ENCODE measurements around the gene FXYD6. TPM values are rescaled to one million over a fixed set of nuclear protein-coding genes. Genes with fewer than 3 reads are reported as not detected.

Gene FXYD6
- total and polyA plus RNA-seq, 8 donors, result 12.7 to 187 (median 40.6) TPM

- Histone ChIP-seq H3K4me1 (peaks cover 6 to 58% (median 38%) of the 10 kb centered on the region in 4 donors), H3K9me3 (no peaks in the 10 kb centered on the region), H3K36me3 (no peaks in the 10 kb centered on the region), H3K4me3 (no peak overlapping the region), H3K27me3 (peaks cover 0 to 21% (median 0%) of the 10 kb centered on the region in 3 donors), H3K27ac (peak overlapping the region in 3 of 5 donors; percentile 77 to 85 (median 84))
- 62 to 71% (median 64%) methylated on average over 21 to 33 of the region's 33 CpGs for WGBS, 5 donors
- TF ChIP-seq POLR2AphosphoS5 (IDR thresholded peaks at IDR 0.05) (no peak), EP300 (IDR thresholded peaks at IDR 0.05) (no peak)
- TF ChIP-seq, protein P1, sequence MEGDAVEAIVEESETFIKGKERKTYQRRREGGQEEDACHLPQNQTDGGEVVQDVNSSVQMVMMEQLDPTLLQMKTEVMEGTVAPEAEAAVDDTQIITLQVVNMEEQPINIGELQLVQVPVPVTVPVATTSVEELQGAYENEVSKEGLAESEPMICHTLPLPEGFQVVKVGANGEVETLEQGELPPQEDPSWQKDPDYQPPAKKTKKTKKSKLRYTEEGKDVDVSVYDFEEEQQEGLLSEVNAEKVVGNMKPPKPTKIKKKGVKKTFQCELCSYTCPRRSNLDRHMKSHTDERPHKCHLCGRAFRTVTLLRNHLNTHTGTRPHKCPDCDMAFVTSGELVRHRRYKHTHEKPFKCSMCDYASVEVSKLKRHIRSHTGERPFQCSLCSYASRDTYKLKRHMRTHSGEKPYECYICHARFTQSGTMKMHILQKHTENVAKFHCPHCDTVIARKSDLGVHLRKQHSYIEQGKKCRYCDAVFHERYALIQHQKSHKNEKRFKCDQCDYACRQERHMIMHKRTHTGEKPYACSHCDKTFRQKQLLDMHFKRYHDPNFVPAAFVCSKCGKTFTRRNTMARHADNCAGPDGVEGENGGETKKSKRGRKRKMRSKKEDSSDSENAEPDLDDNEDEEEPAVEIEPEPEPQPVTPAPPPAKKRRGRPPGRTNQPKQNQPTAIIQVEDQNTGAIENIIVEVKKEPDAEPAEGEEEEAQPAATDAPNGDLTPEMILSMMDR (IDR thresholded peaks at IDR 0.05), result peak in 4 of 7 experiments; percentile 16 to 37 (median 33)
- intact Hi-C loops (cut with DNase I; ENCODE audit: low total_unique reads), result no loop called here
- peak; percentile 49 to 71 for DNase-seq
Observed at GRCh38 chr11:117822074-117823033, 54.1 kb downstream of the FXYD6 start.

GRCh38 chr11:117821431-117821830, 55.0 kb downstream of the FXYD6 start:
- 78 to 89% (median 81%) methylated on average over 12 of the region's 12 CpGs for WGBS, 5 donors
- H3K36me3 ChIP-seq, result no peaks in the 10 kb centered on the region
- no peak for TF ChIP-seq POLR2A (IDR thresholded peaks at IDR 0.05)
- TF ChIP-seq, protein P1 (IDR thresholded peaks at IDR 0.05), result no peak
- TF ChIP-seq POLR2AphosphoS5 (IDR thresholded peaks at IDR 0.05), result no peak
- intact Hi-C loops (cut with DNase I; ENCODE audit: low total_unique reads), result no loop called here
- H3K4me3 ChIP-seq, result no peak overlapping the region
- H3K4me1 ChIP-seq, result peaks cover 14 to 68% (median 46%) of the 10 kb centered on the region in 4 donors
- H3K27me3 ChIP-seq, result peaks cover 0 to 21% (median 0%) of the 10 kb centered on the region in 3 donors
- H3K9me3 ChIP-seq, result no peaks in the 10 kb centered on the region
- DNase-seq, result no peak
- no peak overlapping the region for H3K27ac ChIP-seq

GRCh38 chr11:117820516-117820915, 55.9 kb downstream of the FXYD6 start:
- no peaks in the 10 kb centered on the region for H3K9me3 ChIP-seq
- intact Hi-C loops (cut with DNase I; ENCODE audit: low total_unique reads), result no loop called here
- WGBS, 5 donors, result 83 to 95% (median 91%) methylated on average over 10 of the region's 10 CpGs
- no peak overlapping the region for H3K27ac ChIP-seq
- TF ChIP-seq EP300 (IDR thresholded peaks at IDR 0.05), result no peak
- TF ChIP-seq, protein P1 (IDR thresholded peaks at IDR 0.05), result no peak
- TF ChIP-seq POLR2AphosphoS5 (IDR thresholded peaks at IDR 0.05), result no peak
- no peak for TF ChIP-seq POLR2A (IDR thresholded peaks at IDR 0.05)
- no peak overlapping the region for H3K4me3 ChIP-seq
- peaks cover 20 to 69% (median 53%) of the 10 kb centered on the region in 4 donors for H3K4me1 ChIP-seq
- peaks cover 0 to 16% (median 0%) of the 10 kb centered on the region in 3 donors for H3K27me3 ChIP-seq
- H3K36me3 ChIP-seq, result no peaks in the 10 kb centered on the region
- no peak for DNase-seq

DNA sequence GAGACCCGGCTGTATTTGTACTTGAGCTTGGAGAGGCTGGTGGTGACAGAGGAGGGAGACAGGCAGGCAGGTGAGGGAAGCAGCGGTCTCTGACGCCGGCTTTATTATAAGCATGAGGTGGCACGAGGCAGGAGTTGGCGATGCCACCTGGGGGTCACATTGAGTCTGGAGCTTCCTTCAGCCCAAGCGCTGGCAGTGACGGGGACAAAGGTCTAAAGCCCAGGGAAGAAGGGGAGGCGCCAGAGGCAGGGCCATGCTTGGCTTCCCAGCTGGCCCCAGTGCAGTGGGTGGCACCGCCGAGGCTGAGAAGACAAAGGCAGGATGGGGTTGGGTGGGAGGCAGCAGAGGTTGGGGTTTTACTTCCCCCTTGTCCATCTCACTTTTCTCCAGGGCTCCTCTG, 56.4 kb downstream of the FXYD6 start:
- TF ChIP-seq, protein P1 (IDR thresholded peaks at IDR 0.05), result no peak
- TF ChIP-seq POLR2AphosphoS5 (IDR thresholded peaks at IDR 0.05) (no peak), POLR2A (IDR thresholded peaks at IDR 0.05) (no peak), EP300 (IDR thresholded peaks at IDR 0.05) (no peak)
- no peaks in the 10 kb centered on the region for H3K36me3 ChIP-seq
- H3K4me1 ChIP-seq, result peaks cover 24 to 69% (median 52%) of the 10 kb centered on the region in 4 donors
- intact Hi-C loops (cut with DNase I; ENCODE audit: low total_unique reads), result no loop called here
- no peak overlapping the region for H3K4me3 ChIP-seq
- H3K27ac ChIP-seq, result no peak overlapping the region
- WGBS, 5 donors, result 64 to 87% (median 75%) methylated on average over 11 of the region's 11 CpGs
- peak in 1 of 2 donors; percentile 49 for DNase-seq
- no peaks in the 10 kb centered on the region for H3K9me3 ChIP-seq
- H3K27me3 ChIP-seq, result peaks cover 0 to 14% (median 0%) of the 10 kb centered on the region in 3 donors

Measured in stomach (tissue), 9 donors.